MM.1S (cell line): ENCODE data around the gene BDP1.
"Not testable (repeated sequence)": the region's sequence is repeated elsewhere in the genome, so short reads cannot be mapped to it uniquely, and the experiment has no call there.

Source experiments
- DNase-seq: peaks from one replicate; pipeline ENCODE4 v3.0.0-alpha.2; 2015
- H2AFZ ChIP-seq: fragments of 300-600 bp; sonication (generic); 2 replicates; pipeline ENCODE4 v1.6.0; 2016; ENCODE audit warnings: antibody characterized with exemption, low read length
- H3F3A ChIP-seq: fragments of 300-600 bp; sonication (generic); 2 replicates; pipeline ENCODE4 v1.6.1; 2016; ENCODE audit warnings: mild to moderate bottlenecking, antibody characterized with exemption, low read length, moderate library complexity, mixed read lengths; ENCODE audit not compliant: insufficient read depth
- H3K27ac ChIP-seq: fragments of 300-600 bp; sonication (generic); 2 replicates; pipeline ENCODE4 v1.5.1; 2016; ENCODE audit warnings: mild to moderate bottlenecking, low read length
- H3K27me3 ChIP-seq: fragments of 300-600 bp; sonication (generic); replicated peaks from 2 replicates; pipeline ENCODE4 v1.6.0; 2016; ENCODE audit warnings: low read length; ENCODE audit not compliant: insufficient read depth
- H3K36me3 ChIP-seq: fragments of 300-600 bp; sonication (generic); replicated peaks from 2 replicates; pipeline ENCODE4 v1.6.1; 2016; ENCODE audit warnings: mild to moderate bottlenecking, low read length, mixed read lengths; ENCODE audit not compliant: insufficient read depth
- H3K4me1 ChIP-seq: fragments of 300-600 bp; sonication (generic); 2 replicates; pipeline ENCODE4 v1.6.1; 2016; ENCODE audit warnings: low read length, mixed read lengths
- H3K4me2 ChIP-seq: fragments of 300-600 bp; sonication (generic); 2 replicates; pipeline ENCODE4 v1.6.0; 2016; ENCODE audit warnings: low read depth, low read length
- H3K4me3 ChIP-seq: fragments of 300-600 bp; sonication (generic); 2 replicates; pipeline ENCODE4 v1.5.1; 2016; ENCODE audit warnings: low read length, mixed read lengths
- H3K79me2 ChIP-seq: fragments of 300-600 bp; sonication (generic); 2 replicates; pipeline ENCODE4 v1.6.1; 2016; ENCODE audit warnings: mixed run types, low read length, mixed read lengths
- H3K9ac ChIP-seq: fragments of 300-600 bp; sonication (generic); 2 replicates; pipeline ENCODE4 v1.6.1; 2016; ENCODE audit warnings: low read length, mixed read lengths
- H3K9me2 ChIP-seq: fragments of 300-600 bp; sonication (generic); replicated peaks from 2 replicates; pipeline ENCODE4 v1.6.1; 2016; ENCODE audit warnings: mild to moderate bottlenecking, low read length, mixed read lengths; ENCODE audit not compliant: insufficient read depth
- H3K9me3 ChIP-seq: fragments of 300-600 bp; sonication (generic); replicated peaks from 2 replicates; pipeline ENCODE4 v1.6.1; 2016; ENCODE audit warnings: mild to moderate bottlenecking, low read length, mixed read lengths; ENCODE audit not compliant: insufficient read depth
- H4K20me1 ChIP-seq: fragments of 300-600 bp; sonication (generic); 2 replicates; pipeline ENCODE4 v1.6.1; 2016; ENCODE audit warnings: mild to moderate bottlenecking, low read length, moderate library complexity, mixed read lengths; ENCODE audit not compliant: insufficient read depth
- EZH2 ChIP-seq: fragments of 300-600 bp; sonication (generic); optimal IDR thresholded peaks from 2 replicates; pipeline ENCODE3; 2017; ENCODE audit warnings: low read depth, mild to moderate bottlenecking, antibody characterized with exemption, low read length, mixed read lengths
- EZH2phosphoT487 ChIP-seq: fragments of 300-600 bp; sonication (generic); IDR thresholded peaks from 2 replicates; pipeline ENCODE4 v1.6.1; 2018; ENCODE audit warnings: antibody characterized with exemption, low read length
- TF ChIP-seq, protein P1 (sequence below): fragments of 300-600 bp; sonication (generic); IDR thresholded peaks from 2 replicates; pipeline ENCODE4 v1.5.1; 2016; ENCODE audit warnings: antibody characterized with exemption, low read length, mixed read lengths

Gene BDP1

DNA sequence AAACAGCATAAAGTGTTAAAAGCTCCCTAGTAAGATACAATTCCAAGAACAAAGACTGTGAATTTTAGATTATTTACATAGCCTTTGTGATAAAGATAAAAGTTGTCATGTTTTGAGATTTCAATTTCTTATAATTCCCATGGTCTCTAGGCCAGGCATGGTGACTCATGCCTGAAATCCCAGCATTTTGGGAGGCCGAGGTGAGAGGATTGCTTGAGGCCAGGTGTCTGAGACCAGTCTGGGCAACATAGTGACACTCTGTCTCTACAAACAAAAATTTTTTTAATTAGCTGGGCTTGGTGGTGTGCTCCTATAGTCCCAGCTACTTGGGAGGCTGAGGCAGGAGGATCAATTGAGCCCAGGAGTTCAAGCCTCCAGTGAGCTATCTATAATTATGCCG lies 48.1 kb downstream of the BDP1 start:
- Histone ChIP-seq H2AFZ (no peak overlapping the region), H4K20me1 (no peaks in the 10 kb centered on the region), H3K9me3 (no peaks in the 10 kb centered on the region), H3F3A (no peaks in the 10 kb centered on the region), H3K79me2 (no peaks in the 10 kb centered on the region), H3K36me3 (peaks cover 7% of the 10 kb centered on the region), H3K27ac (no peak overlapping the region), H3K9ac (no peak overlapping the region), H3K4me3 (no peak overlapping the region), H3K9me2 (no peaks in the 10 kb centered on the region), H3K27me3 (no peaks in the 10 kb centered on the region), H3K4me1 (no peaks in the 10 kb centered on the region), H3K4me2 (no peak overlapping the region)
- no peak for DNase-seq
- TF ChIP-seq EZH2 (no peak), EZH2phosphoT487 (no peak)
- TF ChIP-seq, protein P1, sequence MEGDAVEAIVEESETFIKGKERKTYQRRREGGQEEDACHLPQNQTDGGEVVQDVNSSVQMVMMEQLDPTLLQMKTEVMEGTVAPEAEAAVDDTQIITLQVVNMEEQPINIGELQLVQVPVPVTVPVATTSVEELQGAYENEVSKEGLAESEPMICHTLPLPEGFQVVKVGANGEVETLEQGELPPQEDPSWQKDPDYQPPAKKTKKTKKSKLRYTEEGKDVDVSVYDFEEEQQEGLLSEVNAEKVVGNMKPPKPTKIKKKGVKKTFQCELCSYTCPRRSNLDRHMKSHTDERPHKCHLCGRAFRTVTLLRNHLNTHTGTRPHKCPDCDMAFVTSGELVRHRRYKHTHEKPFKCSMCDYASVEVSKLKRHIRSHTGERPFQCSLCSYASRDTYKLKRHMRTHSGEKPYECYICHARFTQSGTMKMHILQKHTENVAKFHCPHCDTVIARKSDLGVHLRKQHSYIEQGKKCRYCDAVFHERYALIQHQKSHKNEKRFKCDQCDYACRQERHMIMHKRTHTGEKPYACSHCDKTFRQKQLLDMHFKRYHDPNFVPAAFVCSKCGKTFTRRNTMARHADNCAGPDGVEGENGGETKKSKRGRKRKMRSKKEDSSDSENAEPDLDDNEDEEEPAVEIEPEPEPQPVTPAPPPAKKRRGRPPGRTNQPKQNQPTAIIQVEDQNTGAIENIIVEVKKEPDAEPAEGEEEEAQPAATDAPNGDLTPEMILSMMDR: no peak

DNA sequence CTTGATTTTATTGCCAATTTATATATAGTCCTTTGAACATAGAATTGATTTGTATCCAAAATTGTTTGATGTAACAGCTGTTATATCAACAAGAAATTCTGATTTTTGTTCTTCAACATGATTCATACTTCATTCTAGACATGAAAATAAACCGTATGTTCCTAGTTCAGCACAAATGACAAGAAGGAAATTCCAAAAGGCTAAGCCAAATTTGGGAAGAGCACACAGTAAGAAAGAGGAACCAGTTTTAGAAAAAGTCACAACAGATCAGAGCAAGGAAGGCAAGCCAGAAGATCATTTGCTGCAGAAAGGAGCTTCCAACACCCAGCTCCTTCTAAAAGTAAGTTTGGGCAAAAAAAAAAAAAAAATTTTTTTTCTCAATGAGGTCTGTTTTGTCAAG lies 66.7 kb downstream of the BDP1 start:
- no peaks in the 10 kb centered on the region for H3K9me2 ChIP-seq
- no peaks in the 10 kb centered on the region for H3F3A ChIP-seq
- H3K36me3 ChIP-seq: no peaks in the 10 kb centered on the region; the same call in 1 of the 2 replicates
- H3K27ac ChIP-seq: no peak overlapping the region
- no peak overlapping the region for H3K4me3 ChIP-seq
- no peaks in the 10 kb centered on the region for H3K79me2 ChIP-seq
- H2AFZ ChIP-seq: no peak overlapping the region
- TF ChIP-seq EZH2 (no peak), EZH2phosphoT487 (no peak)
- TF ChIP-seq, protein P1: no peak
- H3K27me3 ChIP-seq: no peaks in the 10 kb centered on the region
- no peaks in the 10 kb centered on the region for H3K9me3 ChIP-seq
- no peak overlapping the region for H3K9ac ChIP-seq
- H4K20me1 ChIP-seq: no peaks in the 10 kb centered on the region
- H3K4me1 ChIP-seq: no peaks in the 10 kb centered on the region
- no peak for DNase-seq
- no peak overlapping the region for H3K4me2 ChIP-seq

GRCh38 chr5:71525611-71526010 lies 70.2 kb downstream of the BDP1 start:
- not testable (repeated sequence) for H3K4me2 ChIP-seq, H3K9me2 ChIP-seq, H3K4me1 ChIP-seq, H3F3A ChIP-seq, H2AFZ ChIP-seq, H3K9me3 ChIP-seq, DNase-seq, H3K27ac ChIP-seq, H3K36me3 ChIP-seq, H3K27me3 ChIP-seq, H3K4me3 ChIP-seq, H3K79me2 ChIP-seq, H3K9ac ChIP-seq, H4K20me1 ChIP-seq

GRCh38 chr5:71528206-71528605 lies 72.8 kb downstream of the BDP1 start:
- no peaks in the 10 kb centered on the region for H3K9me2 ChIP-seq
- H4K20me1 ChIP-seq: no peaks in the 10 kb centered on the region
- no peak for TF ChIP-seq EZH2
- TF ChIP-seq EZH2phosphoT487: no peak
- TF ChIP-seq, protein P1: no peak
- no peak overlapping the region for H2AFZ ChIP-seq
- H3K4me2 ChIP-seq: no peak overlapping the region
- H3K9ac ChIP-seq: no peak overlapping the region
- no peaks in the 10 kb centered on the region for H3F3A ChIP-seq
- no peak overlapping the region for H3K4me3 ChIP-seq
- peaks cover 10% of the 10 kb centered on the region; the same call in 1 of the 2 replicates for H3K36me3 ChIP-seq
- H3K4me1 ChIP-seq: no peaks in the 10 kb centered on the region
- no peaks in the 10 kb centered on the region for H3K9me3 ChIP-seq
- DNase-seq: no peak
- H3K27ac ChIP-seq: no peak overlapping the region
- no peaks in the 10 kb centered on the region for H3K27me3 ChIP-seq
- H3K79me2 ChIP-seq: no peaks in the 10 kb centered on the region
